ENCODE results near the gene WNT3A. TPM values are rescaled to one million over a fixed set of nuclear protein-coding genes. Genes with fewer than 3 reads are reported as not detected.
"Not testable (repeated sequence)": the region's sequence is repeated elsewhere in the genome, so short reads cannot be mapped to it uniquely, and the experiment has no call there.

The WNT3A gene
- polyA plus RNA-seq (2013, experiment 1 of 4) = 23.5 TPM
- polyA plus RNA-seq (2013, experiment 2 of 4) = 18.5 TPM
- polyA plus RNA-seq (2013, experiment 3 of 4) = 18.4 TPM
- polyA plus RNA-seq (2013, experiment 4 of 4) = 20.8 TPM

- peaks cover 91% of the 10 kb centered on the region for H3K27me3 ChIP-seq (ENCODE audit: control insufficient read depth, insufficient read depth, low read length, poor library complexity, severe bottlenecking)
- H3K4me3 ChIP-seq (ENCODE audit: insufficient read depth, low read depth, low read length) = peak within 1 kb of the TSS; percentile 45
- peaks cover 49% of the 10 kb centered on the region for H3K4me1 ChIP-seq (ENCODE audit: control insufficient read depth, insufficient read depth, low read length)
- no peaks in the 10 kb centered on the region for H3K9me3 ChIP-seq (ENCODE audit: control insufficient read depth, low read length)
- WGBS, 2 experiments = 0 to 1% methylated on average over 48 of the region's 48 CpGs
- H3K27ac ChIP-seq (ENCODE audit: insufficient read depth, low read depth, low read length, poor library complexity, severe bottlenecking) = no peak within 1 kb of the TSS
- no peaks in the 10 kb centered on the region for H3K36me3 ChIP-seq (ENCODE audit: control insufficient read depth, insufficient read depth, low read length)
Observed at GRCh38 chr1:228006786-228007048, at the start of gene WNT3A. Gene WNT3A (plus strand): TSS chr1:228006998. CDS start chr1:228007129, 131 bp downstream.

GRCh38 chr1:227958617-227959324 lies 48.0 kb upstream of the WNT3A start:
- H3K36me3 ChIP-seq (ENCODE audit: control insufficient read depth, insufficient read depth, low read length) = no peaks in the 10 kb centered on the region
- H3K27ac ChIP-seq (ENCODE audit: insufficient read depth, low read depth, low read length, poor library complexity, severe bottlenecking) = no peak overlapping the region
- peaks cover 5% of the 10 kb centered on the region for H3K27me3 ChIP-seq (ENCODE audit: control insufficient read depth, insufficient read depth, low read length, poor library complexity, severe bottlenecking)
- H3K9me3 ChIP-seq (ENCODE audit: control insufficient read depth, low read length) = no peaks in the 10 kb centered on the region
- no peaks in the 10 kb centered on the region for H3K4me1 ChIP-seq (ENCODE audit: control insufficient read depth, insufficient read depth, low read length)
- H3K4me3 ChIP-seq (ENCODE audit: insufficient read depth, low read depth, low read length) = no peak overlapping the region
- 85 to 86% methylated on average over 2 of the region's 2 CpGs for WGBS, 2 experiments

GRCh38 chr1:227959325-227959860 lies 47.4 kb upstream of the WNT3A start:
- H3K4me1 ChIP-seq (ENCODE audit: control insufficient read depth, insufficient read depth, low read length) = no peaks in the 10 kb centered on the region
- no peaks in the 10 kb centered on the region for H3K9me3 ChIP-seq (ENCODE audit: control insufficient read depth, low read length)
- no peaks in the 10 kb centered on the region for H3K36me3 ChIP-seq (ENCODE audit: control insufficient read depth, insufficient read depth, low read length)
- peaks cover 5% of the 10 kb centered on the region for H3K27me3 ChIP-seq (ENCODE audit: control insufficient read depth, insufficient read depth, low read length, poor library complexity, severe bottlenecking)
- 86 to 89% methylated on average over 10 of the region's 10 CpGs for WGBS, 2 experiments
- H3K27ac ChIP-seq (ENCODE audit: insufficient read depth, low read depth, low read length, poor library complexity, severe bottlenecking) = no peak overlapping the region
- no peak overlapping the region for H3K4me3 ChIP-seq (ENCODE audit: insufficient read depth, low read depth, low read length)

GRCh38 chr1:227961651-227962466 lies 44.9 kb upstream of the WNT3A start:
- H3K27ac ChIP-seq (ENCODE audit: insufficient read depth, low read depth, low read length, poor library complexity, severe bottlenecking) = no peak overlapping the region
- H3K36me3 ChIP-seq (ENCODE audit: control insufficient read depth, insufficient read depth, low read length) = no peaks in the 10 kb centered on the region
- H3K27me3 ChIP-seq (ENCODE audit: control insufficient read depth, insufficient read depth, low read length, poor library complexity, severe bottlenecking) = no peaks in the 10 kb centered on the region
- no peaks in the 10 kb centered on the region for H3K9me3 ChIP-seq (ENCODE audit: control insufficient read depth, low read length)
- no peaks in the 10 kb centered on the region for H3K4me1 ChIP-seq (ENCODE audit: control insufficient read depth, insufficient read depth, low read length)
- WGBS, 2 experiments = 80% methylated on average over 4 of the region's 4 CpGs
- no peak overlapping the region for H3K4me3 ChIP-seq (ENCODE audit: insufficient read depth, low read depth, low read length)

GRCh38 chr1:227966733-227967132 lies 40.1 kb upstream of the WNT3A start:
- H3K4me1 ChIP-seq (ENCODE audit: control insufficient read depth, insufficient read depth, low read length); H3K27ac ChIP-seq (ENCODE audit: insufficient read depth, low read depth, low read length, poor library complexity, severe bottlenecking); H3K36me3 ChIP-seq (ENCODE audit: control insufficient read depth, insufficient read depth, low read length); H3K9me3 ChIP-seq (ENCODE audit: control insufficient read depth, low read length); H3K27me3 ChIP-seq (ENCODE audit: control insufficient read depth, insufficient read depth, low read length, poor library complexity, severe bottlenecking); H3K4me3 ChIP-seq (ENCODE audit: insufficient read depth, low read depth, low read length): not testable (repeated sequence)
- WGBS, 2 experiments = 75 to 87% methylated on average over 2 of the region's 2 CpGs

- WGBS, 2 experiments = 90 to 92% methylated on average over 5 of the region's 5 CpGs
- not testable (repeated sequence) for H3K4me3 ChIP-seq (ENCODE audit: insufficient read depth, low read depth, low read length); H3K36me3 ChIP-seq (ENCODE audit: control insufficient read depth, insufficient read depth, low read length); H3K27me3 ChIP-seq (ENCODE audit: control insufficient read depth, insufficient read depth, low read length, poor library complexity, severe bottlenecking); H3K9me3 ChIP-seq (ENCODE audit: control insufficient read depth, low read length); H3K27ac ChIP-seq (ENCODE audit: insufficient read depth, low read depth, low read length, poor library complexity, severe bottlenecking); H3K4me1 ChIP-seq (ENCODE audit: control insufficient read depth, insufficient read depth, low read length)
Observed at GRCh38 chr1:227967815-227968214, 39.0 kb upstream of the WNT3A start.

GRCh38 chr1:227970076-227970995 lies 36.5 kb upstream of the WNT3A start:
- WGBS, 2 experiments = 91 to 92% methylated on average over 36 of the region's 36 CpGs
- H3K9me3 ChIP-seq (ENCODE audit: control insufficient read depth, low read length); H3K36me3 ChIP-seq (ENCODE audit: control insufficient read depth, insufficient read depth, low read length); H3K4me3 ChIP-seq (ENCODE audit: insufficient read depth, low read depth, low read length); H3K27me3 ChIP-seq (ENCODE audit: control insufficient read depth, insufficient read depth, low read length, poor library complexity, severe bottlenecking); H3K27ac ChIP-seq (ENCODE audit: insufficient read depth, low read depth, low read length, poor library complexity, severe bottlenecking); H3K4me1 ChIP-seq (ENCODE audit: control insufficient read depth, insufficient read depth, low read length): not testable (repeated sequence)

- H3K36me3 ChIP-seq (ENCODE audit: control insufficient read depth, insufficient read depth, low read length); H3K27me3 ChIP-seq (ENCODE audit: control insufficient read depth, insufficient read depth, low read length, poor library complexity, severe bottlenecking); H3K4me3 ChIP-seq (ENCODE audit: insufficient read depth, low read depth, low read length); H3K4me1 ChIP-seq (ENCODE audit: control insufficient read depth, insufficient read depth, low read length); H3K27ac ChIP-seq (ENCODE audit: insufficient read depth, low read depth, low read length, poor library complexity, severe bottlenecking); H3K9me3 ChIP-seq (ENCODE audit: control insufficient read depth, low read length): not testable (repeated sequence)
- 90 to 100% methylated on average over 9 to 10 of the region's 17 CpGs for WGBS, 2 experiments
Observed at GRCh38 chr1:227971216-227971615, 35.6 kb upstream of the WNT3A start.

GRCh38 chr1:227971643-227972282 lies 35.0 kb upstream of the WNT3A start:
- not testable (repeated sequence) for H3K4me3 ChIP-seq (ENCODE audit: insufficient read depth, low read depth, low read length); H3K4me1 ChIP-seq (ENCODE audit: control insufficient read depth, insufficient read depth, low read length); H3K36me3 ChIP-seq (ENCODE audit: control insufficient read depth, insufficient read depth, low read length); H3K27ac ChIP-seq (ENCODE audit: insufficient read depth, low read depth, low read length, poor library complexity, severe bottlenecking); H3K9me3 ChIP-seq (ENCODE audit: control insufficient read depth, low read length); H3K27me3 ChIP-seq (ENCODE audit: control insufficient read depth, insufficient read depth, low read length, poor library complexity, severe bottlenecking)
- WGBS, 2 experiments = 94 to 95% methylated on average over 22 to 23 of the region's 27 CpGs
